Measurements from ENCODE around the gene CCDC183.
"Not testable (repeated sequence)": the region's sequence is repeated elsewhere in the genome, so short reads cannot be mapped to it uniquely, and the experiment has no call there.

The CCDC183 gene

DNA sequence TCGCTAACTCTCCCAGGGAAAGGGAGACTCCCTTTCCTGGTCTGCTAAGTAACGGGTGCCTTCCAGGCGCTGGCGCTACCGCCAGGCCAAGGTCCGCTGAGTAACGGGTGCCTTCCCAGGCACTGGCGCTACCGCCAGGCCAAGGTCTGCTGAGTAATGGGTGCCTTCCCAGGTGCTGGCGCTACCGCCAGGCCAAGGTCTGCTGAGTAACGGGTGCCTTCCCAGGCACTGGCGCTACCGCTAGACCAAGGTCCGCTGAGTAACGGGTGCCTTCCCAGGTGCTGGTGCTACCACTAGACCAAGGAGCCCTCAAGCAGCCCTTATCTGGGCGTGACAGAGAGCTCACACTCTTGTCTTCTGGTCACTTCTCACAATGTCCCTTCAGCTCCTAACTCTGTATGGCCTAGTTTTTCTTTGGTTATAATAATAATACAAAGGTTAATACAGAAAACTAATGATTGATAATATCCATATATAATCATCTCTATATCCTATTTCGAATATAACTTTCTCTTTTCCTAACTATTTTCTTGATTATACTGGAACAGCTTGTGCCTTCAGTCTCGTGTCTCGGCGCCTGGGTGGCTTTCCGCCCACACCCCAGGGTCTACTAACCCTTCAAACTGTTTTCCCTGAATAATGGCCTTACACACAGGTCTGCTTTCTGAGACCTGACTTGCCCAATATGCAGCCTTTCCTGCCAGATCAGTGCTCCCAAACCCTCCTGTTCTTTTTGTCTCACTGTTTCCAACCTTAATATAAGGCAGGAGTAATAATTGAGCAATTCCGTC is 10.4 kb upstream of the CCDC183 start:
- DNase-seq, result not testable (repeated sequence)

DNA sequence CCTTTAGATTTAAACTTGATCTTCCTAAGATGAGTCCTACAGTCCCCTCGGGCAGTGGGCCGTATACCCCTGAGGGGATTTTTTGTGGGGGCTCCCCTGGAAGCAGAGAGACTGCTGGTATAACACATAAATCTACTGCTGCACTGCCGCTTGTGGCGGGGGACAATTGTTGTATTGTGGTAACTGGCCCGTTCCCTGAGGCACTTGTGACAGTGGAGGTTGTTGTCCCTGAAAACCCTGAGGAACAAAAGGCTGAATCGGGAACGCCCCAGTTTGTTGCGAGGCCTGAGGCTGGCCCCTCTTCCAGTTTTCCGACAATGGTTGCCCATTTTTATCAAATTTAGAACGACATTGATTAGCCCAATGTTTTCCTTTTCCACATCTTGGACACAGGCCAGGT is 9.7 kb upstream of the CCDC183 start:
- DNase-seq, result no peak

DNA sequence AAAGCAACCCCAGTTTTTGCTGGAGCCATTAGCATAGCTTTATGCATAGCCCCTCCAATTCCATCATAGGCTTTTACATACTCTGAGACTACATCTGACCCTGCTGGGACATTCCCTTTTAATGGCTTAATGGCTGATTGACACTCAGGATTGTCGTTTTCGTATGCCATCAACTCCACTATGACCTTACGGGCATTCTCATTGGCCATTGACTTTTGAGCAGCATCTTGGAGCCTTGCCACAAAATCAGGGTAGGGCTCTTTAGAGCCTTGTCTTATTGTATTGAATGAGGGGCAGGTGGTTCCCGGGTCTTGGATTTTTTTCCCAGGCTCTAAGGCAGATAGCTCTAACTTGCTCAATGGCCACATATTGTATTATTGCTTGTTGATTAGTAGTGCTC is 9.2 kb upstream of the CCDC183 start:
- DNase-seq, result not testable (repeated sequence)

DNA sequence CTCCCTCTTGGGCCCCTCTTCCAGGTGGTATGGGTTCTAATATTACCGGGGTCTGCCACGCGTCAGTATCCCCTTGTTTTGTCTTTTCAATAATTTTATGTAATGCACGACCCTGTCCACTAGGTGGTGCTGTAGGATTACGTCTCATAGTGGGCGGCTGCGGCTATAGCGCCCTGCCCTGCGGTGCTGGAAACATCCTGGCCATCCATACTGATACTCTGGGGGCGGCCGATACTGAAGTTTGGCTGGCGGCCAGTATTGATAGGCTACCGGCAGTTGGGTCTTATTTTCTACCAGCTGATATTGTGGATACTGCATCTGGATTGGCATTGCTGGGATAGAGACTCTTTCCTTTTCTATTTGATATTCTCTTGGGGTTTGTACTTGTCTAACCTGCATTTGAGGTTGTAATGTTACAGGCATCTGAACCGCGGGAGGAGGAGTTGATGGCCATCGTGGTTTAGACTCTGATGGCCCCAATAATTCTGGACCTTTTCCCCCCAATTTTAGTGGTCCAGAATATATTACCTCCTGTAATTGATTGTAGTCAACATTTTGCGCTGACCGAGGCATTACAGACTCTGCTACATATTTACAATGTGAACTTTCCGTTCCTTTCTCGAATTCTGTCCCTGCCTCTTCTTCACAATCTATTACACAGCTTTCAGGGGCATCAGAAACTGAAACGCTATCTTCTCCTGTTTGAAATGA is 8.3 kb upstream of the CCDC183 start:
- peak; percentile 65 for DNase-seq

DNA sequence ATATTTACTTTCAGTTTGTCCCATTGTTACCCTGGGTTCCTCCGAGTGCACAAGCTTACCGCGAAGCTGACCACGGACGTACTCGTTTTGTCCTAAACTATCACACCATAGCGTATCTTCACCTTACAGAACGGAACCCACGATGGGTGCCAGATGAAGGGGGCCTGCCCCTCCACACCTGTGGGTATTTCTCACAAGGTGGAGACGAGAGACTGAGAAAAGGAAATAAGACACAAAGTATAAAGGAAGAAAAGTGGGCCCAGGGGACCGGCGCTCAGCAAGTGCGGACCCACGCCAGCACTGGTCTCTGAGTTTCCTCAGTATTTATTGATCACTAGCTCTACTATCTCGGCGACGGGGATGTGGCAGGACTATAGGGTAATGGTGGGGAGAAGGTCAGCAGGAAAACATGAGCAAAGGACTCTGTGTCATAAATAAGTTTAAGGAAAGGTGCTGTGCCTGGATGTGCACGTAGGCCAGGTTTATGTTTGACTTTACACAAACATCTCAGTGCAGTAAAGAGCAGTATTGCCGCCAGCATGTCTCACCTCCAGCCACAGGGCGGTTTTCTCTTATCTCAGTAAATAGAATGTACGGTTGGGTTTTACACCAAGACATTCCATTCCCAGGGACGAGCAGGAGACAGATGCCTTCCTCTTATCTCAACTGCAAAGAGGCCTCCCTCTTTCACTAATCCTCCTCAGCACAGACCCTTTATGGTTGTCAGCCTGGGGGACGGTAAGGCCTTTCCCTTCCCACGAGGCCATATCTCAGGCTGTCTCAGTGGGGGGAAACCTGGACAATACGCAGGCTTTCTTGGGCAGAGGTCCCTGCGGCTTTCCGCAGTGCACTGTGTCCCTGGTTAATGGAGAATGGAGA is 7.3 kb upstream of the CCDC183 start:
- not testable (repeated sequence) for DNase-seq

DNA sequence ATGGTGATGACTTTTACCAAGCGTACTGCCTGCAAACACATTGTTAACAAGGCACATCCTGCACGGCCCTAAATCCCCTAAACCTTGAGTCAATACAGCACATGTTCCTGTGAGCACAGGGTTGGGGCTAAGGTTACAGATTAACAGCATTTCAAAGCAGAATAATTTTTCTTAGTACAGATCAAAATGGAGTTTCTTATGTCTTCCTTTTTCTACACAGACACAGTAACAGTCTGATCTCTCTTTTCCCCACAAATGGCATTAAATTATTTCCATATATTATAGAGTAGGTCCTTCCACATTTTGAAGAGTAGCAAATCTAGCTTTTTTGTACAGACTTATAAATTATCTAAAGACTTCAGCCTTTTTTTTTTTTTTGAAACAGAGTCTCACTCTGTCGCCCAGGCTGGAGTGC is 6.6 kb upstream of the CCDC183 start:
- DNase-seq, result no peak

DNA sequence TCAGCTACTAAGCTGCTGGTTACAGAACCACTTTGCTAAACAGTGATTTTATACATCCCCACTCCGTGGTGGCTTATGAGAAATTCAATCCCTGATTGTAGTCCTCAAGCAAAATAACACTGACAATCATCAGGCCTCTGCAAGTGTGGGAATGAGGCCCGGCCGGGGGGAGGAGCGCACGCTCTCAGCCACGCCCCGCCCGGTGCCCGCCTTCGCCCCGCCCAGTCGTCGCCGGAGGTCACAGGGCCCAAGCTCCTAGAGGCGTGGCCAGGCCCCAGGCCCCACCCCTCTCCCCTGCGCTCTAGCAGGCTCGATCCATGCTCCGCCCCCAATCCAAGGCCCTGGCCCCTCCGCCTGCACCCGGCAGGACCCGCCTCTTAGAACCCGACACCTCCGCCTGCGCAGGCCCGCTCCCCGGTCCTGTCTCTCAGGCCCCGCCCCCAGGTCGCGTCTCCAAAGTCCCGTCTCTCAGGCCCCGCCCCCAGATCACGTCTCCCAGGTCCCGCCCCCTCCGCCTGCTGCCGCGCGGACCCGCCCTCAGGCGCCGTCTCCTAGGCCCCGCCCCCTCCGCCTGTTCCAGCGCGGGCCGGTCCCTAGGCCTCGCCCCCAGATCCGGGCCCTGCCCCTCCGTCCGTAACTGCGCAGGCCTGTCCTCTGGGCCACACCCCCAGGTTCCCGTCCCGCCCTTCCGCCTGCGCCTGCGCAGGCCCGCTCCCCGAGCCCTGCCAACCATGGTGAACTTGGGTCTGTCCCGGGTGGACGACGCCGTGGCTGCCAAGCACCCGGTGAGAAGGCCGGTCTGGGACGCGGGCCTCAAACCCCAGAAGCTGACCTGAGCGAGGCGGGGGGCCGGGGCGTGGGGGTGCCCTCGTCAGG is 5.3 kb upstream of the CCDC183 start, which contains the start of gene TMEM141:
TSS of gene TMEM141 (plus strand) at position 705 of the 876 bp plus-strand sequence. CDS start at position 732, 27 bp downstream.
- peak; percentile 99 for DNase-seq

DNA sequence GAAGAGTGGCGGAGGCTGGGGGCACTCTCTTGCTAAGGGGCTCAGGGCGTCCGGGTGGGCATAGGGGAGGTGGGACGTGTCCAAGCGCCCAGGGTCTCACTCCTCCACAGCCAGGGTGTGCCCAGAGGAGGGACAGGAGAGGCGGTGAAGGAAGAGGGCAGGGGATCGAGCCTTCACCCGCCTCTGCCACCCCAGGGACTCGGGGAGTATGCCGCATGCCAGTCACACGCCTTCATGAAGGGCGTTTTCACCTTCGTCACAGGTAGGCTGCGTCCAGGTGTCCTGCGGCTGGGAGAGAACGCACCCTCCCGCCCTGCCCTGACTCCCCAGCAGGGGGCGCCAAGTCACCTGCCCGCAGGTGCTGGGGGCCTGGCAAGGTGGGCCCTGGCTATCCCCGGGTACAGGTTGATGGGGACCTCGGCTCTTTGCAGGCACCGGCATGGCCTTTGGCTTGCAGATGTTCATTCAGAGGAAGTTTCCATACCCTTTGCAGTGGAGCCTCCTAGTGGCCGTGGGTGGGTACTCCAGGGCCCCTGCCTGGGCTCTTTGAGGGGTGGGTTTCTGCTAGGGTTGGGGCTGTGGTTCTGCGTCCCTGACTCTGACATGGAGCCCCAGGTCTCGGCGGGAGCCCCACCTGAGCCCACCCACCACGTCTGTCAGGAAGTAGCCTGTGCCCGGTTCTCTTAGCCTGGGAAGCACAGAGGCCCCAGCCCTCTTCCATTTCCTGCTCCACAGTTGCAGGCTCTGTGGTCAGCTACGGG is 4.4 kb upstream of the CCDC183 start:
- peak; percentile 79 for DNase-seq

DNA sequence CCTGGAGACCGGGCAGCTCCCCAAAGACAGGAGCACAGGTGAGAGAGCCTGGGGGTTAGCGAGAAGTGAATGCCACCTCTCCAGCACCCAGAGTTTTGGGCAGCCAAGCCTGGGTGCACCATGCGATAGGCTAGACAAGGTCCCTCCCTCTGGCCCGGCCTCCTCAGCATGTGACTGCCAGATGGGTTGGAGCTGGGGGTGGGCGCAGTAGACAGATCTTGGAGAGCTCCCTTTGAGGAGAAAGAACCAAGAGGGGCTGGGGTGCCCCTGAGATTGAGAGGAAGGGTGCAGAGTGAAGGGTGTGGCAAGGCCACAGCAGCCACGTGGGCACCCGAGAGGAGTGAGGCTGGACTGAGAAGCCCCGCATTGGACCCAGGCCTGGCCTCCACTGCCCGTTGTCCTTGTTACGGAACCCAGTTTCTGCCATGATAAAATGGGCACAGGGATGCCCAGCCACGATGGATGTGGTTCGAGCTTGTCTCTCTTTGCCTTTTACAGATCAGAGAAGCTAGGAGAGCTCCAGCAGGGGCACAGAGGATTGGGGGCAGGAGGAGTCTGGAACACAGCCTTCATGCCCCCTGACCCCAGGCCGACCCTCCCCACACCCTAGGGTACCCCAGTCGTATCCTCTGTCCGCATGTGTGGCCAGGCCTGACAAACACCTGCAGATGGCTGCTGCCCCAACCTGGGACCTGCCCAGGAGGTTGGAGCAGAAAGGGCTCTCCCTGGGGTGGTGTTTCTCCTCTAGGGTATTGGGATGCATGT is 3.6 kb upstream of the CCDC183 start:
- no peak for DNase-seq

DNA sequence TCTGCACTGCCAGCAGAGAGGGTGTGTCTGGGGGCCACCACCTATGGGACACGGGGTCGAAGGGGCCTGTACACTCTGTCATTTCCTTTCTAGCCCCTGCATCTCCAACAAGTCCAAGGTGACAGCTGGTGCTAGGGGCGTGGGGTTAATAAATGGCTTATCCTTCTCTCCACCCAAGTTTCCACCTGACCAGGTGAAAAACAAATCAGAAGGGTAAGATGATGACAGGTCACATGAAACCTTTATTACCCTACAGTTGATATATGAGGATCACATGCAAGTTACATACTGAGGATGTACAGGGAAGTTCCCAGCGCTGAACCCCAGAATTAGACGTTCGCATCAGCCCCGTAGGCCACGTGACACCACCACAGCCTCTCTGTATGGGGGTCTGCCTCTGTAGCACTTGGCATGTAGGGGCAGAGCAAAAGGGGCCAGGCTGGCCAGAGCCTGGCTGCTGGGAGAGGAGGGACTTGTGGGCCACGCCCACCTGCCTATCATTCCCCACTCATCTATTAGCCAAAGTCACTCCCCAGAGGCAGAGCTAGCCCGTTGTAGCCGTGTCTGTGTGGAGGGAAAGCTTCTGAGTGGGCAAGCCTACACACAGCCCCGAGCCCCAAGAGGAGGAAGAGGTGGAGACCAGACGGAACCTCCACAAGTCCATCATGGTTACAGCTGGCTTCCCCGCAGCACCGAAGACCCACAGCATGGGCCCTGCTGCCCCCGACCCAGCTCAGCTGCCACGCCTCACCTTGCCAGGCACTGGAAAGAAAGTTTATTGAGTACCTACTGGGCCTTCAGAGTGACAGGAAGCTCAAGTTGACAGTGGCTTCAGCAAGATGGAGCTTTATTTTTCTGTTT is 2.8 kb upstream of the CCDC183 start:
- DNase-seq, result no peak

DNA sequence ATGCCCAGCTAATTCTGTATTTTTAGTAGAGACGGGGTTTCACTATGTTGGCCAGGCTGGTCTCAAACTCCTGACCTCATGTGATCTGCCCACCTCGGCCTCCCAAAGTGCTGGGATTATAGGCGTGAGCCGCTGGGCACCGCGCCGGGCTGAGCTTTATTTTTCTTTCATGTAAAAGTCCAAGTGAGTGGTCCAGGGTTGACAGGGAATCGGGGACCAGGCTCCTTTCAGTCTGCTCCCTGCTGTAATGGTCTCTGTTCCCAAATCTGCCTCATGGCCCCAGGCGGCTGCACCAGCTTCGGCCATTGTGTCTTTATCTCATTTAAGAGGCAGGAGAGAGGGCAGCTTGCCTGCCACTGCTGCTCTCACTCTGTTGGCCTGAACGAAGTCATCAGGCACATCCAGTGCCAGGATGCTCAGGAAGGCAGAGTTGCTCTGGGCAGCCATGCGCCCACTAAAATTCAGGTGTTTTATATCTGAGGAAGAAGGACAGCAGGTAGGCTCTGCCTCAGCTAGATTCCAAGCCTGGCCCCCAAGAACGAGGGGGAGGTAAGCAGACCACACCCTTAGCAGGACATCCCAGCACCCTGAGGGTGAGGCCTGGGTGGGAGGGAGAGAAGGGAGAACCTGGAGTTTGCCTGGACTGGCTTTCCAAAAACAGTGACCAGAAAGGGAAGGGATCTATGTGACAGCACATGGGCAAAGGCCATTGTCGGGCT is 1.7 kb upstream of the CCDC183 start:
- DNase-seq, result no peak

DNA sequence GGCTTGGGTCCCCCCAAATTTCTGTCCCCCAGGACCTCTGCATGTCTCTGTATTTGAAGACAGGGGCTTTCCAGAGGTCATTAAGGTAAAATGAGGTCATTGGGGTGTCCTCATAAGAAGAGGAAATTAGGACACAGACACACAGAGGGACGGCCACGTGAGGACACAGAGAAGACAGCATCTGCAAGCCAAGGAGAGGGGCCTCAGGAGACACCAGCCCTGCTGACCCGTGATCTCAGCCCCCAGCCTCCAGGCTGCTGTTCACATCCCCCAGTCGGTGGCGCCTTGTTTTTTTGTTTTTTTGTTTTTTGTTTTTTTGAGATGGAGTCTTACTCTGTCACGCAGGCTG is 1.2 kb upstream of the CCDC183 start:
- DNase-seq, result no peak

DNA sequence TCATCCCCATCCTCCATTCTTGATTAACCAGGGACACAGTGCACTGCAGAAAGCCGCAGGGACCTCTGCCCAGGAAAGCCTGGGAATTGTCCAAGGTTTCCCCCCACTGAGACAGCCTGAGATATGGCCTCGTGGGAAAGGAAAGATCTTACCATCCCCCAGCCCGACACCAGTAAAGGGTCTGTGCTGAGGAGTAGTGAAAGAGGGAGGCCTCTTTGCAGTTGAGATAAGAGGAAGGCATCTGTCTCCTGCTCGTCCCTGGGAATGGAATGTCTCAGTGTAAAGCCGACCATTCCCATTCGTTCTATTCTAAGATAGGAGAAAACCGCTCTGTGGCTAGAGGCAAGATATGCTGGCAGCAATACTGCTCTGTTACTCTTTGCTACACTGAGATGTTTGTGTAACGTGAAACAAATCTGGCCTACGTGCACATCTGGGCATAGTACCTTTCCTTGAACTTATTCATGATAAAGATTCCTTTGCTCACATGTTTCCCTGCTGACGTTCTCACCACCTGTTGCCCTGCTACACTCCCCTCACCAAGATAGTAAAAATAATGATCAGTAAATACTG is 723 bp downstream of the CCDC183 start:
- not testable (repeated sequence) for DNase-seq

DNA sequence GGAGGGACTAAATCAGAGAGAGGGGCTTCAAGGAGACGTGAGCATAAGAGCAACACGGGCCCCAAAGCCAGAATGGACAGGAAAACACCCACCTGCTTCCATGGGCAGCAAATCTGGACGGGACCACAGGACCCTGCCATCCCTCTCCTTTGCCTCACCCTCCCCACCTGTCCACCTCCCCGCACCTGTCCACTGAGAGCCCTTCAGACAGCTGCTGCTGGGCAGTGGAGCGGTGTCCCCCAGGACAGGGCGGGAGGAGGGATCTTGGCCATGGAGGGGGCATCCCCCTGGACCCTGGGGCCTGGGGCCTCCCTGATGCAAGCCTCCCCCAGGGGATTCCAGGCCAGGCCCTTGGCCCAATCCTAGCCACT is 2.6 kb downstream of the CCDC183 start:
- no peak for DNase-seq

DNA sequence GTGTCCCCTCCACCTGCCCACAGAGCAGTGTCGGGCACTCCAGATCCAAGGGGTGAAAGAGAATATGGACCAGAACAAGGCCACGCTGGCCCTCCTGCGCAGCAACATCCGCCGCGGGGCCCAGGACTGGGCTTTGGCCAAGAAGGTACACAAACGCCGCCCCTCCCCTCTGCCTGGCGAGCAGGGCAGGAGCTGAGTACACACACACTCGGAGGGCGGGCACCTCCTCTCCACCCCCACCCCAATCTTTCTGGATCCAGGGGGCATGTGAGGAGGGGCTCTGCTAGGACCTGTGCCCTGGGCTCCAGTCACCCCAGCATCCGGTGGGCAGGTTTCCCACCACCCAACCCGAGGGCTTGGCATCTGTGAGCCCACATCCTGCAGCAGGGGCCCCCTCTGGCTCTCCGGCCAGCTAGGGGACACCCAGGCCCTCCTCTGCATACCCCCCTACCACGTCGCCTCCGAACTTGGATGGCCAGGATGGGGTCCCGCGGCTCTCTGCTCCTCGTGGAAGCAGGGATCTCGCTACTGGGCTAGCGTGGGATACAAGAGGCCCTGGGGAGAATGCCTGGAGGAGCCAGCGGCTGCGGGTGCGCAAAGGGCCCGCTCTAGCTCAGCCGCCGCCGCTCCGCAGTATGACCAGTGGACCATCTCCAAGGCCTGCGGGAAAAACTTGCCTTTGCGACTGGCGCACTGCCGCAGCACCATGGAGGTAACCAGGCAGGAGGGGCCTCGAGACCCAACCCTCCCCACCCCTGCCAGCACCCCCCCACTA is 3.1 kb downstream of the CCDC183 start:
- DNase-seq, result no peak

DNA sequence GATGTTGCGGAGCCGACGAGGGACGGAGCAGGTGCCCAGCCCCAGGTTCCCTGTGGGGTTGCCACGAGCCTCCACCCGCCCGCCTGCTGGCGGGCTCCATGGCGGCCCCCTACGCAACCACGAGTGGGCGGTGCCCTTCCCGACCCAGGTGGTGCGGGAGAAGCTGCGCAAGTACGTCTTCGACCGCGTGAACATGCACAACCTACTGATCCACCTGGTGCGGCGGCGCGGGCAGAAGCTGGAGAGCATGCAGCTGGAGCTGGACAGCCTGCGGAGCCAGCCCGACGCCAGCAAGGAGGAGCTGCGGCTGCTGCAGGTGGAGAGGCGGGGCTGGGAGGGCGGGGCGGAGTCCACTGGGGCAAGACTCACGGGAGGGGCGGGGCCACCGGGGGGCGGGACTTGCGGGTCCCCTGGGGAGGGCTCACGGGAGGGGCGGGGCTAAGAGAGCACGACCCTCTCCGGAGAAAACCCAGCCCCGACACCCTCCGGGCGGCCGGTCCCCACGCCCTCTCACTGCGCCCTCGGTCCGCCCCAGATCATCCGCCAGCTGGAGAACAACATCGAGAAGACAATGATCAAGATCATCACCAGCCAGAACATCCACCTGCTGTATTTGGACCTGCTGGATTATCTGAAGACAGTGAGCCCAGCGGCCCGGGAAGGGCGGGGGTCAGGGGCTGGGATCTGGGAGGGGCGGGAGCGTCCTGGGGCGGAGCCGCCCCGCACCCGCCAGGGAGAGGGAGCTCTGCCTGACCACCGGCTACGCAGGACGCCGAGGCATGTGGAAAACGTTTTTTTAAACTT is 3.9 kb downstream of the CCDC183 start:
- peak; percentile 91 for DNase-seq

DNA sequence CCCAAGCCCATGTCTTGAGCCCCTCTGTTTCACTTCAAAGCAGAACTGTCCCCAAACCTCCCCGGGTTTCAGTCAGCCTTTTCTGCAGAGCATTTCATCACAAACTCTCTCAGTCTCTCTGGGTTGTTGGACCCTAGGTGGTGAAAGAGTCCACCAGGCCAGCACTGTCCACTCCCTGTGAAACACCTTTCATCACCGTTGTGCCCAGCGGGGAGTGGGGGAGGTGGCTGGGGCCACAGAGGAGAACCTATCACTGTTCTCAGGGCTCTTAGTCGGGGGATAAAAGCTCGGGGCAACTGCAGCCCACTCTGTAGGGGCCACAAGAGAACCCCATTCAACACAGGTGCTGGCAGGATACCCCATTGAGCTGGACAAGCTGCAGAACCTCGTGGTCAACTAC is 6.2 kb downstream of the CCDC183 start:
- DNase-seq, result no peak
